Left ventricle myocardium inferior (tissue), 1 donor: ENCODE data around the gene PIK3R6. TPM values are rescaled to one million over a fixed set of nuclear protein-coding genes. Genes with fewer than 3 reads are reported as not detected.

Experiments
- DNase-seq: peaks from one replicate; pipeline ENCODE4 v3.0.0-alpha.2; 2020
- H3K27ac ChIP-seq: fragments of 200-600 bp; replicated peaks from 2 replicates; pipeline ENCODE4 v1.8.0; 2021
- H3K27me3 ChIP-seq: fragments of 200-600 bp; 2 replicates; pipeline ENCODE4 v1.8.0; 2021; ENCODE audit warnings: low read depth
- H3K36me3 ChIP-seq: fragments of 200-600 bp; 2 replicates; pipeline ENCODE4 v1.8.0; 2021
- H3K4me1 ChIP-seq: fragments of 200-600 bp; 2 replicates; pipeline ENCODE4 v1.8.0; 2021
- H3K4me3 ChIP-seq: fragments of 200-600 bp; 2 replicates; pipeline ENCODE4 v1.8.0; 2021; ENCODE audit warnings: mild to moderate bottlenecking, moderate library complexity
- H3K9me3 ChIP-seq: fragments of 200-600 bp; replicated peaks from 2 replicates; pipeline ENCODE4 v1.8.0; 2021
- CTCF ChIP-seq: fragments of 200-600 bp; IDR thresholded peaks from 2 replicates; pipeline ENCODE4 v1.8.0; 2021; ENCODE audit warnings: antibody characterized with exemption, mild to moderate bottlenecking, borderline replicate concordance
- intact Hi-C: fragments of 100-400 bp; cut with micrococcal nuclease; formaldehyde crosslinking; loops from one replicate; pipeline ENCODE4 v1.11.0; 2022
- total RNA-seq: library from RNA; stranded (reverse); fragmentation: NEBNext Ultra II Directional; extraction: Animal tissue kit (Norgen Biotek cat#: 25700); gene quantifications from one replicate; pipeline ENCODE4 v1.2.1, GENCODE V29; 2021
- donor health status: DM: no; HTN: yes; CAD: no; lungs with severe emphysema.

PIK3R6 gene
- total RNA-seq, 1 donor from 2014 or later, result 1.2 TPM

DNA sequence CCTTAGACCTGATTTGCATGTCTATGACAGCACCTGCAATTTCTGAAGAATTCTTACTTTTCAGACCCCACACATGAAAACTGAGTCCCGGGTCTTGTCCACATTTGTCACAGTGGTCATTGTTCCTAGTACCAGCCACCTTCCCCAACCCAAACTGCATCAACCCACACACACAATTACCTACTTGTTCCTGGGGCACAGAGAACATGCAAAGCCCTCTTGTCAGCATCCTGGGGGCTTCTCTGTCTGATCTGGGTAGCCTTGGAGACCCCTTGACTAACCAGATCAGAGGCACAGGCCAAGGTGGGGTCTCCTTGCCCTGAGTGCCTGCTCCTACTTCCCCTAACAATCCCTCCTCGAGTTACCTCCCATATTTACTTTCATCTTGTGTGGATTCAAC lies 36.7 kb upstream of the PIK3R6 start:
- intact Hi-C loops, result no loop called here
- TF ChIP-seq CTCF, result no peak
- no peaks in the 10 kb centered on the region for H3K9me3 ChIP-seq
- H3K27ac ChIP-seq, result no peak overlapping the region
- no peak for DNase-seq
- H3K36me3 ChIP-seq, result no peaks in the 10 kb centered on the region
- H3K4me1 ChIP-seq, result no peaks in the 10 kb centered on the region
- peaks cover 78% of the 10 kb centered on the region for H3K27me3 ChIP-seq
- H3K4me3 ChIP-seq, result no peak overlapping the region

DNA sequence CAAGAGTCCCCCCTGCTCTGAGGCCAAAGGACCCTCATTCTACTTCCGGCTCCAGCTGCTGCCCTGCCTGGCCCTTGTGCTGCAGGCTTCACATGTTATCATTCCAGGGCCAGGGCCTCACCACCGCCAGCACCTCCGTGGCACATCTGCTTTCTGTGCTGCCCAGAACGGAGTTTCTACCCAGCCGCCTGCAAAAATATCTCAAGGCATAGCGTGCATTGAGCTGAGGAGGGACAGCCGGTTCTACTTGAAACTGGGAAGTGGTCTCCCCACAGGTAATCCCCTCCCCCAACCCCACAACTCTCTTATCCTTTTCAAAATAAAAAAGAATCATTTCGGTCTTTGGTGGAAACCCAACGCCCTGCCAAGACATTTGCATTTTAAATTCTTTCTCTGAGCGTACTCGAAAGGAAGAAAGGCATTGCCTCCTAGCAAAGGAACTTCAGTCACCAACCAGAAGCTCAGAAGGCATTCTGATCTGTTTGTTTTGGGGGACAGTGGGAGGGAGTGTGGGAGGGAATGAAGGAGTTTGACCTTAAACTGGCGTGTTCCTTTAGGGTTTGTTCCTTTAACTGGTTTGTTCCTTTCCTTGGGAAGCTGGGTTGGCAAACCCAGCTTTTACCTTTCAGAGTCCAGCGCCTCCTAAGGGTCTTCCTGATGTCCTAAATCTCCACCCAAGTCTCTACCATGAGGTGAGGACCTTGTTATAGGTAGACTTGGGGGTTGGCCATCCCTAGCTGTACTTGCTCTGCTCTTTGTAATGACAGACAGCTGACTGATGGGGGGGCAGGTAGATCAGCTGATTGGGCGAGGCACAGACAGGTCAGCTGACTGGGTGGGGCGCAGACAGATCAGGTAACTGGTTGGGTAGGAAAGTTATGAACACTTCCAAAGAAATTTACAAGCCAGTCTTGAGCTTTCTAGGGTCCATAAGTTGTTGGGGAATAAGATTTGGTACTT lies 33.4 kb upstream of the PIK3R6 start:
- intact Hi-C loops, result no loop called here
- Histone ChIP-seq H3K36me3 (no peaks in the 10 kb centered on the region), H3K4me3 (no peak overlapping the region), H3K27ac (no peak overlapping the region), H3K4me1 (no peaks in the 10 kb centered on the region), H3K9me3 (no peaks in the 10 kb centered on the region), H3K27me3 (peaks cover 48% of the 10 kb centered on the region)
- TF ChIP-seq CTCF, result no peak
- no peak for DNase-seq

- Histone ChIP-seq H3K4me3 (no peak overlapping the region), H3K4me1 (no peaks in the 10 kb centered on the region), H3K36me3 (no peaks in the 10 kb centered on the region), H3K9me3 (no peaks in the 10 kb centered on the region), H3K27me3 (peaks cover 41% of the 10 kb centered on the region), H3K27ac (no peak overlapping the region)
- DNase-seq, result no peak
- intact Hi-C loops, result no loop called here
- no peak for TF ChIP-seq CTCF
These were observed 32.7 kb upstream of the PIK3R6 start for GRCh38 chr17:8900207-8900606.

DNA sequence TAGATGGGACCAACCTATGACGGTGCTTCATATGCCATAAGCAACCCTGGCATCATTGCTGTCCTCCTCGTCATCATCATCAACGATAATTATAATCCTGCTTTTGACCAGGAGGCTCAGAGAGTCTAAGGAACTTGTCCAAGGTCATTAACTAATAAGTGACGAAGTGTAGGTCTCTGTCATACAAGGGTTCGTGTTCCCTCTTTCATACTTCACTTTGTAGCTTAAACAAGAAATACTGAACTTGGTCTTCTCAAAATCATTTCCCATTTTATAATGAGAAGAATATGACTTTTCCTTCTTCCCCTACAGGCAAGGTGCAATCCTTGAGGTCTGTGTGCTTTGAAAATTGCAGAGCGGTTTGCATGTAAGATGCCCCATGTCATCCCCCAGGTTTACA lies 31.2 kb upstream of the PIK3R6 start:
- Histone ChIP-seq H3K4me1 (peaks cover 6% of the 10 kb centered on the region), H3K9me3 (no peaks in the 10 kb centered on the region), H3K36me3 (no peaks in the 10 kb centered on the region), H3K27ac (no peak overlapping the region), H3K4me3 (no peak overlapping the region), H3K27me3 (peaks cover 29% of the 10 kb centered on the region)
- intact Hi-C loops, result loop anchor here (10.0 kb wide), 1 partner anchor 94 kb away; no protein-coding TSS in a partner anchor
- DNase-seq, result no peak
- no peak for TF ChIP-seq CTCF

GRCh38 chr17:8898126-8898525 lies 30.7 kb upstream of the PIK3R6 start:
- peaks cover 29% of the 10 kb centered on the region for H3K27me3 ChIP-seq
- H3K36me3 ChIP-seq, result no peaks in the 10 kb centered on the region

More at GRCh38 chr17:8898126-8898525, 30.7 kb upstream of the PIK3R6 start:
- Histone ChIP-seq H3K4me3 (no peak overlapping the region), H3K27ac (no peak overlapping the region), H3K4me1 (peaks cover 6% of the 10 kb centered on the region), H3K9me3 (no peaks in the 10 kb centered on the region)
- no peak for DNase-seq
- TF ChIP-seq CTCF, result no peak
- intact Hi-C loops, result loop anchor here (10.0 kb wide), 1 partner anchor 93 kb away; no protein-coding TSS in a partner anchor
